Panc1 (cell line): ENCODE results near the gene TFB1M. TPM values are rescaled to one million over a fixed set of nuclear protein-coding genes. Genes with fewer than 3 reads are reported as not detected.

Source experiments
- ATAC-seq: fragments of 200-7000 bp; cut with Tn5 transposase; 2 replicates; pipeline ENCODE4 v1.9.1; 2020; ENCODE audit warnings: mild to moderate bottlenecking, moderate library complexity
- BruUV-seq: library from RNA; stranded (reverse); fragments of 400-500 nt; replicated peaks from 2 replicates; lab custom pipeline; 2021; lab: Mats Ljungman, UMichigan
- CTCF ChIA-PET: fragments of 300-600 bp; sonication (Branson Sonifier 250); formaldehyde crosslinking; loops from one replicate; lab custom pipeline; 2022; ENCODE audit warnings: antibody characterized with exemption; lab: Charles Lee
- POLR2A ChIA-PET: fragments of 300-600 bp; sonication (Branson Sonifier 250); formaldehyde crosslinking; loops from one replicate; lab custom pipeline; 2022; ENCODE audit warnings: antibody characterized with exemption; lab: Charles Lee
- DNase-seq: peaks from one replicate; pipeline ENCODE4 v3.0.0-alpha.2; 2010; ENCODE audit warnings: low read depth, low spot score
- H3K27ac ChIP-seq: 2 replicates; pipeline ENCODE4 v1.5.1; 2011; ENCODE audit warnings: mild to moderate bottlenecking, low read length, inconsistent platforms
- H3K27me3 ChIP-seq: fragments of 200-500 bp; sonication (Bioruptor generic); 2 replicates; pipeline ENCODE4 v1.6.0; 2014; ENCODE audit warnings: low read length, inconsistent platforms; ENCODE audit not compliant: control insufficient read depth, insufficient read depth
- H3K36me3 ChIP-seq: fragments of 200-500 bp; sonication (Bioruptor generic); 2 replicates; pipeline ENCODE4 v1.5.1; 2014; ENCODE audit warnings: inconsistent platforms, mild to moderate bottlenecking, low read length, moderate library complexity; ENCODE audit not compliant: control insufficient read depth, insufficient read depth
- H3K4me1 ChIP-seq: 2 replicates; pipeline ENCODE4 v1.5.1; 2011; ENCODE audit warnings: inconsistent platforms, mild to moderate bottlenecking, low read length, moderate library complexity; ENCODE audit not compliant: control insufficient read depth, insufficient read depth
- H3K4me3 ChIP-seq, 2 experiments: 2 replicates each; pipeline ENCODE4 v1.5.1; 2011 to 2012; ENCODE audit warnings: low read depth in 2 of 2, low read length in 2 of 2, mild to moderate bottlenecking in 2 of 2, inconsistent platforms in 1 of 2, moderate library complexity in 1 of 2
- H3K9me3 ChIP-seq: fragments of 200-500 bp; sonication (Bioruptor generic); 2 replicates; pipeline ENCODE4 v1.5.1; 2014; ENCODE audit warnings: low read depth, mild to moderate bottlenecking, inconsistent platforms, low read length, moderate library complexity; ENCODE audit not compliant: control insufficient read depth, insufficient read depth
- POLR2AphosphoS5 ChIP-seq: IDR thresholded peaks from 2 replicates; pipeline ENCODE4 v1.6.1; 2012; ENCODE audit warnings: mild to moderate bottlenecking, low read depth, low read length, moderate library complexity
- SIN3A ChIP-seq: IDR thresholded peaks from 2 replicates; pipeline ENCODE4 v1.6.1; 2012; ENCODE audit warnings: low read depth, mild to moderate bottlenecking, low read length, moderate library complexity, borderline replicate concordance; ENCODE audit not compliant: insufficient read depth
- TCF7L2 ChIP-seq: IDR thresholded peaks from 2 replicates; pipeline ENCODE4 v1.6.1; 2011; ENCODE audit warnings: mild to moderate bottlenecking, low read depth, low read length, inconsistent platforms
- in situ Hi-C: cut with HindIII; loops from 2 replicates; pipeline ENCODE4 v1.10.0; 2016; ENCODE audit warnings: low sequenced_read_pairs, low pct_unique_long_range_greater_than_20kb
- intact Hi-C: fragments of 100-400 bp; cut with micrococcal nuclease; formaldehyde crosslinking; loops from one replicate; pipeline ENCODE4 v1.10.0; 2022; ENCODE audit not compliant: unreplicated experiment
- total RNA-seq: library from RNA; stranded (reverse); gene quantifications from one replicate; pipeline ENCODE4 v1.2.1, GENCODE V29; 2021; ENCODE audit not compliant: unreplicated experiment
- TF ChIP-seq, protein P1 (sequence below), 2 experiments: IDR thresholded peaks; 2 replicates each; pipeline ENCODE4 v1.6.1; 2011 to 2012; ENCODE audit warnings: low read depth in 2 of 2, control low read depth in 1 of 2, low read length in 1 of 2, mild to moderate bottlenecking in 1 of 2, moderate library complexity in 1 of 2; ENCODE audit not compliant: insufficient read depth in 1 of 2
- TF ChIP-seq, protein P2 (sequence below): fragments of 450-650 bp; IDR thresholded peaks from 2 replicates; pipeline ENCODE4 v1.5.1; 2017; ENCODE audit warnings: mild to moderate bottlenecking

Gene TFB1M
- total RNA-seq, 1 experiment from 2014 or later = 32.0 TPM

DNA sequence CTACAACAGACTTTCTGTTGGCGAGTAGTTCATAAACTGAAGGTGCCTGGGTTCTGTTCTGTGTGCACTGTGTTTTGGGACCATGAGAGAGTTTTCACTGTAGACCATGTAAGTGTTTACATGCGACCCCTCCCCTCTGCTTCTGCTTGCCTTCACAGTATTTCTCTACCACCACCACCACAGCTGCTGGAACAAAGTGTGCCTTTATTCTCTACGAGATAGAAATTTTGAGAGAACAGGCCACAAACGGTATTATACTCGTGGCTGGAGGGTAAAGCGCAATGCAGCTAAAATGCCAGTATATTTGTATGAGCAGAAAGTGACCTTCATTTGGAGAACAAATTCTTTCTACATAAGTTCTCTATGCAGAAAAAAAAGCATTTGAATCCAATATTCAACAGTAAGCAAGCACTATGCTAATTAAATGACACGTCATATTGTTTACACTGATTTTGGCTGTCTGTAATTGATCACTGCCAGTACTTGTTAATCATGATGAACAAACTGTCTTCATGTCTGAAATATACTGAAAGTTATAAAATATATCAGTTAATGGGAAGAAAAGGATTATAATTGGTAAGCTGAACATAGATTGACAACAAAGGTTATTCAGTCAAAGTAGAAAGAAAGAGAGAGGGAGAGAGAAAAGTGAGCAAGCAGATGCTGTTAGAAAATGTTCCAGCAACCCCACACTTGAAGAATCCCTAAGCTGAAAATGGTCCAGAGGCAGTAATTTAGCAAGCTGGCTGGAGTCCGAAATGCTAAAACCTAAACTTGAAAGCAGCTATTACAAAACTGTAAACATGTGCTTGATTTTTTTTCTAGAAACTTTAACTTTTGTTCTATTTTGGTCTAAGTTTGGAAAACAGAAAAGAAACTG lies 41.7 kb downstream of the TFB1M start:
- ChIA-PET CTCF (no interaction called here), POLR2A (interaction anchor here (0.7 kb wide), 1 partner anchor 349 kb away, joined by 3 read pairs; no protein-coding TSS in a partner anchor)
- ATAC-seq (no peak), DNase-seq (no peak)
- in situ Hi-C loops = no loop called here
- no TSS peak for BruUV-seq
- TF ChIP-seq, protein P1, sequence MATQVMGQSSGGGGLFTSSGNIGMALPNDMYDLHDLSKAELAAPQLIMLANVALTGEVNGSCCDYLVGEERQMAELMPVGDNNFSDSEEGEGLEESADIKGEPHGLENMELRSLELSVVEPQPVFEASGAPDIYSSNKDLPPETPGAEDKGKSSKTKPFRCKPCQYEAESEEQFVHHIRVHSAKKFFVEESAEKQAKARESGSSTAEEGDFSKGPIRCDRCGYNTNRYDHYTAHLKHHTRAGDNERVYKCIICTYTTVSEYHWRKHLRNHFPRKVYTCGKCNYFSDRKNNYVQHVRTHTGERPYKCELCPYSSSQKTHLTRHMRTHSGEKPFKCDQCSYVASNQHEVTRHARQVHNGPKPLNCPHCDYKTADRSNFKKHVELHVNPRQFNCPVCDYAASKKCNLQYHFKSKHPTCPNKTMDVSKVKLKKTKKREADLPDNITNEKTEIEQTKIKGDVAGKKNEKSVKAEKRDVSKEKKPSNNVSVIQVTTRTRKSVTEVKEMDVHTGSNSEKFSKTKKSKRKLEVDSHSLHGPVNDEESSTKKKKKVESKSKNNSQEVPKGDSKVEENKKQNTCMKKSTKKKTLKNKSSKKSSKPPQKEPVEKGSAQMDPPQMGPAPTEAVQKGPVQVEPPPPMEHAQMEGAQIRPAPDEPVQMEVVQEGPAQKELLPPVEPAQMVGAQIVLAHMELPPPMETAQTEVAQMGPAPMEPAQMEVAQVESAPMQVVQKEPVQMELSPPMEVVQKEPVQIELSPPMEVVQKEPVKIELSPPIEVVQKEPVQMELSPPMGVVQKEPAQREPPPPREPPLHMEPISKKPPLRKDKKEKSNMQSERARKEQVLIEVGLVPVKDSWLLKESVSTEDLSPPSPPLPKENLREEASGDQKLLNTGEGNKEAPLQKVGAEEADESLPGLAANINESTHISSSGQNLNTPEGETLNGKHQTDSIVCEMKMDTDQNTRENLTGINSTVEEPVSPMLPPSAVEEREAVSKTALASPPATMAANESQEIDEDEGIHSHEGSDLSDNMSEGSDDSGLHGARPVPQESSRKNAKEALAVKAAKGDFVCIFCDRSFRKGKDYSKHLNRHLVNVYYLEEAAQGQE (IDR thresholded peaks at IDR 0.05; ENCODE audit: insufficient read depth in 1 of 2, low read depth in 2 of 2, low read length in 1 of 2) = no peak
- Histone ChIP-seq H3K9me3 (no peaks in the 10 kb centered on the region), H3K27ac (no peak overlapping the region), H3K27me3 (no peaks in the 10 kb centered on the region), H3K4me1 (no peaks in the 10 kb centered on the region), H3K4me3 (no peak overlapping the region), H3K36me3 (peaks cover 11% of the 10 kb centered on the region)
- intact Hi-C loops = no loop called here

DNA sequence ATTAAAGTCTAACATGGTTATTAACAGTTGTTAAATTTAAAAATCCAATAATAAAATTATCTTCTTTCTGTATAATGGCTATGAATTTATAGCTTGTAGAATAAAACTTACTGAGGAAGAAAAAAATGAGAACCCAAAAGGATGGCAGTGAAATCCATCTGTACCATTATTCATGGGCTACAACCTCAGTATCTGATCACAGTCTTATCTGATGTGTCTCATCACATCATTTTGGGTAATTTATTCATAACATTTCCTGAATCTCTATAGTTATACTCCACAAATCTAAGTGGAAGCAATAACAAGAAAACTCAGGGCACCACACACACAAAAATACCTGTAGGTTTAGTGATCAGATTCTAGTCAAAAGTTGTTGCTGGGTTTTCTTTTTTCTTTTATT lies 43.1 kb downstream of the TFB1M start:
- intact Hi-C loops = no loop called here

More for the DNA sequence above, 43.1 kb downstream of the TFB1M start:
- H3K27ac ChIP-seq = no peak overlapping the region
- no TSS peak for BruUV-seq
- H3K36me3 ChIP-seq = peaks cover 9% of the 10 kb centered on the region
- H3K4me3 ChIP-seq = no peak overlapping the region
- ChIA-PET POLR2A (no interaction called here), CTCF (no interaction called here)
- DNase-seq (no peak), ATAC-seq (no peak)
- no peaks in the 10 kb centered on the region for H3K4me1 ChIP-seq
- no peaks in the 10 kb centered on the region for H3K27me3 ChIP-seq
- TF ChIP-seq, protein P1 (IDR thresholded peaks at IDR 0.05; ENCODE audit: insufficient read depth in 1 of 2, low read depth in 2 of 2, low read length in 1 of 2) = no peak
- no peak for TF ChIP-seq POLR2AphosphoS5
- TF ChIP-seq SIN3A = no peak
- TF ChIP-seq TCF7L2 = no peak
- TF ChIP-seq, protein P2, sequence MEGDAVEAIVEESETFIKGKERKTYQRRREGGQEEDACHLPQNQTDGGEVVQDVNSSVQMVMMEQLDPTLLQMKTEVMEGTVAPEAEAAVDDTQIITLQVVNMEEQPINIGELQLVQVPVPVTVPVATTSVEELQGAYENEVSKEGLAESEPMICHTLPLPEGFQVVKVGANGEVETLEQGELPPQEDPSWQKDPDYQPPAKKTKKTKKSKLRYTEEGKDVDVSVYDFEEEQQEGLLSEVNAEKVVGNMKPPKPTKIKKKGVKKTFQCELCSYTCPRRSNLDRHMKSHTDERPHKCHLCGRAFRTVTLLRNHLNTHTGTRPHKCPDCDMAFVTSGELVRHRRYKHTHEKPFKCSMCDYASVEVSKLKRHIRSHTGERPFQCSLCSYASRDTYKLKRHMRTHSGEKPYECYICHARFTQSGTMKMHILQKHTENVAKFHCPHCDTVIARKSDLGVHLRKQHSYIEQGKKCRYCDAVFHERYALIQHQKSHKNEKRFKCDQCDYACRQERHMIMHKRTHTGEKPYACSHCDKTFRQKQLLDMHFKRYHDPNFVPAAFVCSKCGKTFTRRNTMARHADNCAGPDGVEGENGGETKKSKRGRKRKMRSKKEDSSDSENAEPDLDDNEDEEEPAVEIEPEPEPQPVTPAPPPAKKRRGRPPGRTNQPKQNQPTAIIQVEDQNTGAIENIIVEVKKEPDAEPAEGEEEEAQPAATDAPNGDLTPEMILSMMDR = no peak
- in situ Hi-C loops = no loop called here
- no peaks in the 10 kb centered on the region for H3K9me3 ChIP-seq
